Liver (tissue), 9 donors: ENCODE results near the gene YPEL5. TPM values are rescaled to one million over a fixed set of nuclear protein-coding genes. Genes with fewer than 3 reads are reported as not detected.

ENCODE experiments used
- DNase-seq: peaks from one replicate; pipeline ENCODE4 v3.0.0-alpha.2; 2017; ENCODE audit warnings: low spot score
- H3K27ac ChIP-seq, 2 donors: one replicate each; pipeline ENCODE4 v1.7.0; 2013; ENCODE audit warnings: inconsistent platforms in 2 of 2, low read length in 2 of 2, control low read depth in 1 of 2, low read depth in 1 of 2, mild to moderate bottlenecking in 1 of 2
- H3K27me3 ChIP-seq, 4 donors: one replicate each; pipeline versions ENCODE4 v1.6.1 to v1.7.0; 2013; ENCODE audit warnings: low read length in 3 of 4, inconsistent platforms in 1 of 4, mild to moderate bottlenecking in 1 of 4, moderate library complexity in 1 of 4; ENCODE audit not compliant: control insufficient read depth in 4 of 4, insufficient read depth in 4 of 4
- H3K36me3 ChIP-seq, 4 donors: one replicate each; pipeline versions ENCODE4 v1.6.1 to v1.7.0; 2013; ENCODE audit warnings: low read length in 3 of 4, mild to moderate bottlenecking in 3 of 4, low read depth in 1 of 4, moderate library complexity in 1 of 4; ENCODE audit not compliant: control insufficient read depth in 4 of 4, insufficient read depth in 3 of 4
- H3K4me1 ChIP-seq, 4 donors: one replicate each; pipeline versions ENCODE4 v1.6.1 to v1.7.0; 2013; ENCODE audit warnings: low read length in 3 of 4, mild to moderate bottlenecking in 3 of 4, moderate library complexity in 1 of 4; ENCODE audit not compliant: control insufficient read depth in 4 of 4, insufficient read depth in 4 of 4
- H3K4me3 ChIP-seq, 3 donors: one replicate each; pipeline versions ENCODE4 v1.6.1 to v1.7.0; 2013; ENCODE audit warnings: low read length in 3 of 3, control low read depth in 1 of 3, low read depth in 1 of 3, mild to moderate bottlenecking in 1 of 3
- H3K9ac ChIP-seq, 2 donors: one replicate each; pipeline ENCODE4 v1.7.0; 2013; ENCODE audit warnings: low read length in 2 of 2, mild to moderate bottlenecking in 2 of 2, moderate library complexity in 2 of 2, control low read depth in 1 of 2, low read depth in 1 of 2
- H3K9me3 ChIP-seq, 4 donors: one replicate each; pipeline versions ENCODE4 v1.6.1 to v1.7.0; 2013; ENCODE audit warnings: low read length in 3 of 4; ENCODE audit not compliant: control insufficient read depth in 4 of 4
- ATF3 ChIP-seq: IDR thresholded peaks from 2 replicates; pipeline ENCODE4 v1.6.1; 2016; ENCODE audit warnings: antibody characterized with exemption
- CTCF ChIP-seq: fragments of 150-350 bp; IDR thresholded peaks from 2 replicates; pipeline ENCODE4 v1.5.1; 2017; ENCODE audit warnings: improper control_type of control experiment, low read depth, low read length; ENCODE audit not compliant: missing input control
- EGR1 ChIP-seq, 2 donors: IDR thresholded peaks; 2 replicates each; pipeline ENCODE4 v1.6.1; 2016 to 2018; ENCODE audit warnings: antibody characterized with exemption in 2 of 2, low read depth in 2 of 2
- FOXA1 ChIP-seq: IDR thresholded peaks from 2 replicates; pipeline ENCODE4 v1.6.1; 2016; ENCODE audit warnings: antibody characterized with exemption
- FOXA2 ChIP-seq: IDR thresholded peaks from 2 replicates; pipeline ENCODE4 v1.6.1; 2016; ENCODE audit warnings: antibody characterized with exemption
- HNF4A ChIP-seq, 2 donors: conservative IDR thresholded peaks; 2 replicates each; pipeline ENCODE4 v1.6.1; 2016; ENCODE audit warnings: antibody characterized with exemption in 2 of 2, mild to moderate bottlenecking in 2 of 2
- HNF4G ChIP-seq: IDR thresholded peaks from 2 replicates; pipeline ENCODE4 v1.6.1; 2016; ENCODE audit warnings: antibody characterized with exemption
- JUND ChIP-seq, 2 donors: IDR thresholded peaks; 2 replicates each; pipeline ENCODE4 v1.6.1; 2016; ENCODE audit warnings: antibody characterized with exemption in 2 of 2
- MAX ChIP-seq: IDR thresholded peaks from 2 replicates; pipeline ENCODE4 v1.6.1; 2016; ENCODE audit warnings: antibody characterized with exemption
- RAD21 ChIP-seq, 2 donors: IDR thresholded peaks; 2 replicates each; pipeline ENCODE4 v1.6.1; 2016; ENCODE audit warnings: antibody characterized with exemption in 2 of 2, mild to moderate bottlenecking in 2 of 2
- REST ChIP-seq: IDR thresholded peaks from 2 replicates; pipeline ENCODE4 v1.6.1; 2016; ENCODE audit warnings: antibody characterized with exemption, mild to moderate bottlenecking
- RXRA ChIP-seq, 2 donors: IDR thresholded peaks; 2 replicates each; pipeline ENCODE4 v1.6.1; 2017 to 2018; ENCODE audit warnings: antibody characterized with exemption in 2 of 2, mild to moderate bottlenecking in 1 of 2
- SP1 ChIP-seq: IDR thresholded peaks from 2 replicates; pipeline ENCODE4 v1.6.1; 2018; ENCODE audit warnings: antibody characterized with exemption, mild to moderate bottlenecking
- TAF1 ChIP-seq: conservative IDR thresholded peaks from 2 replicates; pipeline ENCODE4 v1.6.1; 2016; ENCODE audit warnings: antibody characterized with exemption, mild to moderate bottlenecking
- YY1 ChIP-seq: IDR thresholded peaks from 2 replicates; pipeline ENCODE4 v1.6.1; 2016; ENCODE audit warnings: antibody characterized with exemption, mild to moderate bottlenecking
- ZBTB33 ChIP-seq: IDR thresholded peaks from 2 replicates; pipeline ENCODE4 v1.6.1; 2016; ENCODE audit warnings: antibody characterized with exemption
- WGBS: extraction: QIAGEN DNeasy Blood & Tissue Kit; methylation state at CpG from one replicate; pipeline ENCODE4 v1.1.7; 2013; 5-methylcytosine and 5-hydroxymethylcytosine counted together
- polyA plus RNA-seq, 2 donors: library from polyadenylated mRNA; stranded (reverse) in 1 of 2; unstranded in 1 of 2; fragments of 200-250 nt in 1 of 2; fragments of >200 nt in 1 of 2; fragmentation: Nextera tagmentation in 1 of 2; extraction: Ambion mirVana in 1 of 2; gene quantifications; one replicate each; pipeline versions ENCODE4 v1.2.1 to v1.2.3, GENCODE V29; 2013 to 2015
- total RNA-seq, 2 donors: library from RNA; depleted of rRNA; stranded (reverse); fragments of >200 nt; gene quantifications; one replicate each; pipeline ENCODE4 v1.2.3, GENCODE V29; 2014
- donor health status: healthy.
- donor health status: healthy.
- donor health status: healthy.
- donor health status: healthy.
- donor health status: healthy.

YPEL5 gene
- total and polyA plus RNA-seq, 4 donors = 20.4 to 62.8 (median 36.5) TPM

DNA sequence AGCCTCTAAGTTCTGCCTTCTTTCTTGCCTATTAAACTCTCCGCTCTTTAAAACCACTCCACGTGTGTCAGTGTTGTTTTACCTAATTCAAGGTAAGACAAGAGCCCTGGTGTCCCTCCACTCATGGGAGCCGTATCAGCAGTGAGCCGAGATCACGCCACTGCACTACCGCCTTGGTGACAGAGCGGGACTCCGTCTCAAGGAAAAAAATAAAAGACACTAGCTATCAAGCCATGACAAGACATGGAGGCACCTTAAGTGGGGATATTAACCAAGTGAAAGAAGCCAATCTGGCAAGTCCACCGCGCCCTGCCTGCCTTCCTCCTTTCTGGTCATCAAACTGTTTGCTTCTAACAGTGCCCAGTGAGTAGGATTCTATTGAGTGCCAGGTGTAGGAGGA lies 44.3 kb downstream of the YPEL5 start:
- H3K9ac ChIP-seq = no peak overlapping the region
- no peak for DNase-seq
- TF ChIP-seq CTCF (no peak), EGR1 (IDR thresholded peaks at IDR 0.05; ENCODE audit: low read depth in 2 of 2) (no peak), REST (no peak), HNF4G (no peak), JUND (IDR thresholded peaks at IDR 0.05) (no peak), RAD21 (IDR thresholded peaks at IDR 0.05) (no peak), FOXA1 (no peak), MAX (no peak), HNF4A (conservative IDR thresholded peaks at IDR 0.05) (no peak), YY1 (no peak)
- no peaks in the 10 kb centered on the region for H3K27me3 ChIP-seq
- 94% methylated on average over 10 of the region's 10 CpGs for WGBS
- no peaks in the 10 kb centered on the region for H3K4me1 ChIP-seq
- H3K27ac ChIP-seq = no peak overlapping the region
- no peaks in the 10 kb centered on the region for H3K9me3 ChIP-seq
- H3K36me3 ChIP-seq = no peaks in the 10 kb centered on the region
- H3K4me3 ChIP-seq = no peak overlapping the region

GRCh38 chr2:30191819-30192271 lies 45.0 kb downstream of the YPEL5 start:
- WGBS = 62% methylated on average over 7 of the region's 7 CpGs
- H3K4me3 ChIP-seq = no peak overlapping the region
- H3K9me3 ChIP-seq = no peaks in the 10 kb centered on the region
- H3K9ac ChIP-seq = no peak overlapping the region
- no peaks in the 10 kb centered on the region for H3K4me1 ChIP-seq
- H3K36me3 ChIP-seq = no peaks in the 10 kb centered on the region
- peak; percentile 76 for DNase-seq
- H3K27me3 ChIP-seq = no peaks in the 10 kb centered on the region
- no peak overlapping the region for H3K27ac ChIP-seq
- TF ChIP-seq SP1 = no peak
- TF ChIP-seq ZBTB33 = no peak
- TF ChIP-seq EGR1 (IDR thresholded peaks at IDR 0.05; ENCODE audit: low read depth in 2 of 2) = no peak
- no peak for TF ChIP-seq CTCF
- no peak for TF ChIP-seq FOXA2
- TF ChIP-seq FOXA1 = no peak
- TF ChIP-seq HNF4G = no peak
- TF ChIP-seq REST = no peak
- no peak for TF ChIP-seq RAD21 (IDR thresholded peaks at IDR 0.05)
- no peak for TF ChIP-seq JUND (IDR thresholded peaks at IDR 0.05)
- no peak for TF ChIP-seq TAF1
- TF ChIP-seq YY1 = no peak
- TF ChIP-seq HNF4A (conservative IDR thresholded peaks at IDR 0.05) = no peak
- no peak for TF ChIP-seq ATF3
- no peak for TF ChIP-seq RXRA (IDR thresholded peaks at IDR 0.05)
- TF ChIP-seq MAX = no peak
